SK-N-MC (cell line): ENCODE results near the gene NR5A2.
A peak's percentile ranks its signal among the peaks of the same experiment; 100 is the strongest.

ENCODE experiments used
- DNase-seq: peaks from one replicate; pipeline ENCODE4 v3.0.0-alpha.2; 2011; ENCODE audit warnings: low read depth, low spot score
- H3K27ac ChIP-seq: fragments of 200-600 bp; sonication (generic); 2 replicates; pipeline ENCODE4 v1.5.1; 2016; ENCODE audit warnings: mixed run types
- H3K36me3 ChIP-seq: fragments of 200-600 bp; sonication (generic); 2 replicates; pipeline ENCODE4 v1.6.1; 2017; ENCODE audit warnings: antibody characterized with exemption, low read length, mixed read lengths; ENCODE audit not compliant: insufficient read depth
- H3K4me3 ChIP-seq: fragments of 200-600 bp; sonication (generic); 2 replicates; pipeline ENCODE4 v1.5.1; 2016
- H3K9ac ChIP-seq: fragments of 200-600 bp; sonication (generic); 2 replicates; pipeline ENCODE4 v1.8.0; 2017; ENCODE audit warnings: mixed run types, mixed read lengths; ENCODE audit not compliant: insufficient read length
- H3K9me3 ChIP-seq: fragments of 200-600 bp; sonication (generic); 2 replicates; pipeline ENCODE4 v1.6.1; 2017; ENCODE audit warnings: low read depth, mild to moderate bottlenecking, antibody characterized with exemption, low read length, moderate library complexity, mixed read lengths
- EZH2 ChIP-seq: fragments of 200-600 bp; sonication (generic); IDR thresholded peaks from one replicate; pipeline ENCODE4 v1.6.1; 2017; ENCODE audit warnings: antibody characterized with exemption
- FOXP2 ChIP-seq: optimal IDR thresholded peaks from 2 replicates; pipeline ENCODE3; 2011; ENCODE audit warnings: mild to moderate bottlenecking, moderate library complexity; ENCODE audit not compliant: insufficient read depth; ENCODE audit errors: extremely low read length, control extremely low read depth
- POLR2AphosphoS5 ChIP-seq: IDR thresholded peaks from 2 replicates; pipeline ENCODE4 v1.6.1; 2012; ENCODE audit warnings: mild to moderate bottlenecking, low read depth, low read length, borderline replicate concordance

NR5A2 gene

GRCh38 chr1:200116324-200116723 lies 88.8 kb downstream of the NR5A2 start:
- no peak overlapping the region for H3K9ac ChIP-seq
- TF ChIP-seq POLR2AphosphoS5, result no peak
- no peak for TF ChIP-seq EZH2
- no peak for TF ChIP-seq FOXP2
- H3K27ac ChIP-seq, result no peak overlapping the region
- H3K9me3 ChIP-seq, result no peaks in the 10 kb centered on the region
- H3K4me3 ChIP-seq, result no peak overlapping the region
- H3K36me3 ChIP-seq, result no peaks in the 10 kb centered on the region
- no peak for DNase-seq

GRCh38 chr1:200118779-200119505 lies 91.4 kb downstream of the NR5A2 start:
- no peak for TF ChIP-seq POLR2AphosphoS5
- H3K9ac ChIP-seq, result no peak overlapping the region

DNA sequence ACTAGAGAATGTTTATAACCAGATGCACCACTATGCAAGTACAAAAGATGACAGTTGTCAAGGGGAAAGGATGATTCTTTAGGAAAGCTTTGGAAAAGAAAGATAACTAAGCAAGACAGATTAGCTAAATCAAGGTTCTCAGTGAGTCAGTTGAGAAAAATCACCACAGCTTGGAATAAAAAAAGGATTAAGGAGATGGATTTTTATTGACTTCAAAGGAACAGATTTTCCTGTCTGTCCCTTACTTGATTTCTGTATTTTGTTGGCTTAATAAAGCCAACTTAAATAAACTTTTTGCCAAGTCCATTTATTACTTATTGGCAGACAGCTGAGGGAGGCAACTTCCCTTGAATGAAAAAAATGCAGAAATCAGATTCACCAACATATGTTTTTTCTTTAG lies 93.9 kb downstream of the NR5A2 start:
- H3K27ac ChIP-seq, result 0 out of 2 replicates have a peak overlapping the region, but pooled peaks have one; percentile 3
- DNase-seq, result no peak
- H3K9me3 ChIP-seq, result no peaks in the 10 kb centered on the region
- H3K36me3 ChIP-seq, result no peaks in the 10 kb centered on the region
- no peak overlapping the region for H3K4me3 ChIP-seq
- peak overlapping the region; percentile 11 for H3K9ac ChIP-seq
- TF ChIP-seq EZH2 (no peak), POLR2AphosphoS5 (no peak), FOXP2 (no peak)

More at GRCh38 chr1:200118779-200119505, 91.4 kb downstream of the NR5A2 start:
- H3K27ac ChIP-seq, result no peak overlapping the region
- H3K9me3 ChIP-seq, result no peaks in the 10 kb centered on the region
- H3K4me3 ChIP-seq, result no peak overlapping the region
- no peak for DNase-seq
- H3K36me3 ChIP-seq, result no peaks in the 10 kb centered on the region

DNA sequence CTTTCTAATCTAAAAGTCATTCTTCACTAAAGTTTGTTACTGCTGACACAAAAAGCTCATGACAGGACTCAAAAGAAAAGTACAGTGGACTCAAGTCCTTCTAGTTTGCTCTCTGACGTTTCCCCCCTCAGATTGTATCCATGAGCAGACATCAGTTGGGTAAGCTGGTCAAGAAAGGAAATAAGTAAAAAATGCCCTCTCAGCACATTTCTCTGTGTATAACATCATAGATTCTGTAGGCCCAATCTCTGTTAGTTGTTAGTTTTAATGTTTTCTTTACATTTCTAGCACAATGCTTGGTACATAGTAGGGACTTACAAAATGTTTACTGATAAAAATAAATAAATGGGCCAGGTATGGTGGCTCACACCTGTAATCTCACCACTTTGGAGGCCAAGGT lies 96.8 kb downstream of the NR5A2 start:
- Histone ChIP-seq H3K9ac (no peak overlapping the region), H3K36me3 (no peaks in the 10 kb centered on the region), H3K9me3 (no peaks in the 10 kb centered on the region), H3K4me3 (no peak overlapping the region), H3K27ac (no peak overlapping the region)
- TF ChIP-seq FOXP2 (no peak), POLR2AphosphoS5 (no peak), EZH2 (no peak)
- no peak for DNase-seq

GRCh38 chr1:200128081-200128480 lies 100.6 kb downstream of the NR5A2 start:
- no peak for DNase-seq
- TF ChIP-seq FOXP2 (no peak), EZH2 (no peak), POLR2AphosphoS5 (no peak)
- Histone ChIP-seq H3K9ac (no peak overlapping the region), H3K36me3 (no peaks in the 10 kb centered on the region), H3K4me3 (no peak overlapping the region), H3K27ac (no peak overlapping the region), H3K9me3 (no peaks in the 10 kb centered on the region)

DNA sequence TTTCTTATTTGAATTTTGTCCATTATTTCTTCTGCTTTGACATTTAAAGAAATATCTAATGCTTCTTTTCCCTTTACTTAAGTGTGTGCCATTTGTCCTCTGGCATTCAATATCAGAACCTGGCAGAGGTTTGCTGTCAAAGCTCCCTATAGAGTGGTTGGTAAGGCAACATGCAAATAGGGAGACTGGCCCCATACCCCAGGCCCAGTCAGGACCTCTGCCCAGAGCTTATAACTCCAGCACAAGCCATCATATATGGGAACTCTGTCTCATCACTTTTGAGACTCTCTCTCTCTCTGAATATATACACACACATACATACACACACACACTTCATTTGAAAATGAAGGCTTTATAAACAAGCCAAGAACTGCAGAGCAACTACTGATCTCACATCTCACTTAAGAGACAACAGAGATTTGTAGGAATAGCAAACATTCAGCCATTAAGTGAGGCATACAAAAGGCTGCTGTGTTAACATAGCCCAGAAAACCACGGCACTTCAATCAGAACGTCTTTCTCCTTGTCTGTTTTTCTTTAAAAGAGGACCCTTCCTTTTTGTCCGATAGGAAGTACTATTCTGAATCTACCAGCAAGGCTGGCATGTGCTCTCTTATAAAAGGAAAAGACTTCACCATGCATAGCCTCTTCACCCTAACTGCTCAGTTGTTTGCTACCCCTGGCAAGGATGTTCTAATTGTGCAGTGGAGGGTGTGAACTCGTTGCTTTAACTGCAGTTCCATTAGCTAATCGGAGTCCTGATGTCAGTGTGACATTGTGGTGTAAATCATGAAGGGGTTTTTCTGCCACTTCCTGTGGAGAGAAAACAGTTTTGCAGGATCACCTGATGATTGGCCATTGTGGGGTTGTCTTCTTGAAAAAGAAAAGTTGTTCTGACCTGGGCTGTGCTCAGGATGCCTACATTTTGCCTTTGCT lies 101.7 kb downstream of the NR5A2 start:
- Histone ChIP-seq H3K36me3 (no peaks in the 10 kb centered on the region), H3K4me3 (no peak overlapping the region), H3K27ac (no peak overlapping the region), H3K9ac (no peak overlapping the region), H3K9me3 (no peaks in the 10 kb centered on the region)
- TF ChIP-seq EZH2 (no peak), POLR2AphosphoS5 (no peak), FOXP2 (no peak)
- DNase-seq, result no peak

DNA sequence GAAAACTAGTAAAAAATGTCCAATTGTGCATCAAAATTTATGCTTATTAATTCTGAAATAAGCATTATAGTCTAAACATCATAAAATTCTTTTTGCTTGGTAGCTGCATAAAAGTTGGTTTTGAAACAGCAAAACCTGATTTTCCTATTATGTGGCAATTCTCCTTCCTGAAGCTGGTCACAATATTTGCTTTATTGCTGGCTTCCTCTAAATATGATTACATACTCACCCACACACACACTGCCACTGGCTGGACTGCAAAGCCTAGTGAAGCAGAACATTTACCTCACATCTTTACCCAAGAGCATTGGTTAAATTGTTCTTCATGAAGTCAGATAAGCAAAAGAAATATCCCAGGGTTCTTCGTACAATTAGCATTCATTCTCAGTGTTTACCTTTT lies 103.0 kb downstream of the NR5A2 start:
- Histone ChIP-seq H3K9ac (no peak overlapping the region), H3K9me3 (no peaks in the 10 kb centered on the region), H3K27ac (no peak overlapping the region), H3K36me3 (no peaks in the 10 kb centered on the region), H3K4me3 (no peak overlapping the region)
- TF ChIP-seq POLR2AphosphoS5, result no peak
- no peak for TF ChIP-seq EZH2
- TF ChIP-seq FOXP2, result no peak
- no peak for DNase-seq

DNA sequence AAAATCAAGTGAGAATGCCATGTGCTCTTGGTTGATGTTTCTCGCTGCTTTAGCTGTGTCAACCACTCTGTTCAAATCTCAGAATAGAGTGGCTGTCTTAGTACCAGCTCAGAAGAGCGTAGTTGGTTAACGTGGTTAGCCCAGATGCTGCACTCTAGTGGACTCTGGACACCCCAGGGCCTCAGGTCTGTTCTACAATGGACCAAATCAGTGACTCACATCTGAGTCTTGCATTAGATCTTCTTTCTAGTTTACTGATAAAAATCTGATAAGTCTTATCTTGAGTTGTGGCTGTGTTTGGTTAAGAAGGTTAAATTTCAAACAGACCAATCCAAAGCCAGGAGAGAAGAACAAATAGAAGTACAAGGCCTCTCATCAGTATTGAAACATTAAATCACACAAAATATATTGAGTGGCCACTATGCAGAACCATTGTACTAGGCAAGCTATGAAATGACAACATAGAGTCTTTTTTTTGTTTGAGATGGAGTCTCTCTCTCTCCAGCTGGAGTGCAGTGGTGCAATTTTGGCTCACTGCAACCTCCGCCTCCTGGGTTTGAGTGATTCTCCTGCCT lies 104.1 kb downstream of the NR5A2 start:
- H3K36me3 ChIP-seq, result no peaks in the 10 kb centered on the region
- no peaks in the 10 kb centered on the region for H3K9me3 ChIP-seq
- no peak overlapping the region for H3K4me3 ChIP-seq
- H3K9ac ChIP-seq, result no peak overlapping the region
- no peak for TF ChIP-seq EZH2
- no peak for TF ChIP-seq POLR2AphosphoS5
- no peak for TF ChIP-seq FOXP2
- no peak overlapping the region for H3K27ac ChIP-seq
- no peak for DNase-seq

DNA sequence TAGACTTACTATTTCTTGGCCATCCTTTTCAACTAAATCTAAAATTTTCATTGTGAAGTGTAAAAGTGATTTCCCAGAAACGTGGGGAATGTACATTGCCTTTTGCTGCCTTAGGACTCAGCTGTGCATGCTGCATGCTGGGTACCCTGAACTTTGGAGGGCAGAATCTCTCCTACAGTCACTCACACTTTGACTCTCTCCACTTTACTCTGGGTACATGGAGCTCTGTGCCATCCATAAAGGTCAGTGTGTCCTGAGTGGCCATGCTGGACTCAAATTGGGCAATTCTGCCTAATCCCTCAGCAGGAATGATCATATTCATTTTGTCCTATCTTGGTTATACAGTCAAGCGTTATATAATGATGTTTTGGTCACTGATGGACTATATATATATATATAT lies 105.6 kb downstream of the NR5A2 start:
- H3K36me3 ChIP-seq, result no peaks in the 10 kb centered on the region
- TF ChIP-seq EZH2 (no peak), POLR2AphosphoS5 (no peak)
- DNase-seq, result no peak

More for the DNA sequence above, 105.6 kb downstream of the NR5A2 start:
- Histone ChIP-seq H3K9me3 (no peaks in the 10 kb centered on the region), H3K27ac (no peak overlapping the region), H3K9ac (no peak overlapping the region), H3K4me3 (no peak overlapping the region)
